Stimulated activated CD4-positive, alpha-beta T cell treated with anti-CD3 and anti-CD28 coated beads, Interleukin-1b, Interleukin-23, amount 100 ng/mL, for 1 hour (primary cell): ENCODE data around the gene UPP2.

Source experiments
- DNase-seq, 2 donors: peaks; one replicate each; pipeline ENCODE4 v3.0.0-alpha.2; 2020; ENCODE audit warnings: low read depth in 2 of 2

UPP2 gene

GRCh38 chr2:158104903-158105302 is 3.2 kb downstream of the UPP2 start:
- no peak for DNase-seq

GRCh38 chr2:158112992-158113391 is 11.3 kb downstream of the UPP2 start:
- DNase-seq = no peak

GRCh38 chr2:158113741-158114295 is 12.1 kb downstream of the UPP2 start:
- DNase-seq = no peak

GRCh38 chr2:158114516-158114915 is 12.8 kb downstream of the UPP2 start:
- DNase-seq = no peak

GRCh38 chr2:158115202-158115767 is 13.6 kb downstream of the UPP2 start:
- no peak for DNase-seq

GRCh38 chr2:158116936-158117335 is 15.3 kb downstream of the UPP2 start:
- DNase-seq = no peak

- DNase-seq = no peak
Measured at GRCh38 chr2:158120102-158120501, 18.4 kb downstream of the UPP2 start.

- DNase-seq = no peak
Measured at GRCh38 chr2:158120664-158121641, 19.3 kb downstream of the UPP2 start.

- DNase-seq = no peak
Measured at GRCh38 chr2:158124896-158125295, 23.2 kb downstream of the UPP2 start.

- DNase-seq = no peak
Measured at GRCh38 chr2:158125756-158126498, 24.3 kb downstream of the UPP2 start.

- DNase-seq = no peak
Measured at GRCh38 chr2:158127380-158127804, 25.7 kb downstream of the UPP2 start.

- no peak for DNase-seq
Measured at GRCh38 chr2:158128168-158128973, 26.7 kb downstream of the UPP2 start.

- no peak for DNase-seq
Measured at GRCh38 chr2:158129037-158129436, 27.4 kb downstream of the UPP2 start.

- DNase-seq = no peak
Measured at GRCh38 chr2:158130832-158131473, 29.3 kb downstream of the UPP2 start.

- no peak for DNase-seq
Measured at GRCh38 chr2:158131483-158131912, 29.8 kb downstream of the UPP2 start.

GRCh38 chr2:158131919-158132566 is 30.4 kb downstream of the UPP2 start:
- no peak for DNase-seq

- no peak for DNase-seq
Measured at GRCh38 chr2:158134055-158134454, 32.4 kb downstream of the UPP2 start.

GRCh38 chr2:158134655-158135054 is 33.0 kb downstream of the UPP2 start:
- no peak for DNase-seq

- no peak for DNase-seq
Measured at GRCh38 chr2:158135096-158135495, 33.4 kb downstream of the UPP2 start.

- no peak for DNase-seq
Measured at GRCh38 chr2:158138255-158138654, 36.6 kb downstream of the UPP2 start.
